ENCODE results near the gene RNU1-3.
"Not testable (repeated sequence)": the region's sequence is repeated elsewhere in the genome, so short reads cannot be mapped to it uniquely, and the experiment has no call there.

DNA sequence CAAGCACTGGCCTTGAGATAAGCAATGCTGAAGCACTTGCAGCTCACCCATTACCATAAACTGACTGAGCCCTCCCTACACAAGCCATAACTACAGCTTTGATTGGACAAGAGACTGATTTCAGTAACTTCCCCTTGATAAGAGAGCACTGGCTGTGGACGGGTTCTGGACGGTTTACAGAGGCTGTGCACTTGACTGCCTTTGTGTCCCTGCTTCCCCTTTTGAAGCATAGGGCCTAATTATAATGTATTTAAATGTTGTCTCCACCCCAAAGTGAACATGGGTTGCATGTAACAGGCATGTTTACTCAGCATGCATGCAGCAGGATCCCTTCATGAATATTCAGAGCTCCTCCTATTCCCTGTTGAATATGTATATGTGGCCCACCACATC lies 8.4 kb upstream of the RNU1-3 start:
- TF ChIP-seq, protein P1, sequence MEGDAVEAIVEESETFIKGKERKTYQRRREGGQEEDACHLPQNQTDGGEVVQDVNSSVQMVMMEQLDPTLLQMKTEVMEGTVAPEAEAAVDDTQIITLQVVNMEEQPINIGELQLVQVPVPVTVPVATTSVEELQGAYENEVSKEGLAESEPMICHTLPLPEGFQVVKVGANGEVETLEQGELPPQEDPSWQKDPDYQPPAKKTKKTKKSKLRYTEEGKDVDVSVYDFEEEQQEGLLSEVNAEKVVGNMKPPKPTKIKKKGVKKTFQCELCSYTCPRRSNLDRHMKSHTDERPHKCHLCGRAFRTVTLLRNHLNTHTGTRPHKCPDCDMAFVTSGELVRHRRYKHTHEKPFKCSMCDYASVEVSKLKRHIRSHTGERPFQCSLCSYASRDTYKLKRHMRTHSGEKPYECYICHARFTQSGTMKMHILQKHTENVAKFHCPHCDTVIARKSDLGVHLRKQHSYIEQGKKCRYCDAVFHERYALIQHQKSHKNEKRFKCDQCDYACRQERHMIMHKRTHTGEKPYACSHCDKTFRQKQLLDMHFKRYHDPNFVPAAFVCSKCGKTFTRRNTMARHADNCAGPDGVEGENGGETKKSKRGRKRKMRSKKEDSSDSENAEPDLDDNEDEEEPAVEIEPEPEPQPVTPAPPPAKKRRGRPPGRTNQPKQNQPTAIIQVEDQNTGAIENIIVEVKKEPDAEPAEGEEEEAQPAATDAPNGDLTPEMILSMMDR (conservative IDR thresholded peaks at IDR 0.05; ENCODE audit: low read length), result not testable (repeated sequence)
- TF ChIP-seq EZH2phosphoT487 (IDR thresholded peaks at IDR 0.05; ENCODE audit: borderline replicate concordance), result not testable (repeated sequence)
